Activated naive CD8-positive, alpha-beta T cell treated with anti-CD3 and anti-CD28 coated beads, Interleukin-2, amount 10 ng/mL, durations not matched to agents 7 days and 5 days (primary cell): ENCODE results near the gene LMTK2. TPM values are rescaled to one million over a fixed set of nuclear protein-coding genes. Genes with fewer than 3 reads are reported as not detected.
A peak's percentile ranks its signal among the peaks of the same experiment; 100 is the strongest.

Experiments
- ATAC-seq: fragments of 150-1000 bp; cut with Tn5 transposase; one replicate; pipeline ENCODE4 v1.10.0; 2021; ENCODE audit warnings: low read depth, moderate library complexity
- POLR2A ChIA-PET: fragments of 350-600 bp; sonication (Branson Sonifier 250); formaldehyde crosslinking; loops from one replicate; lab custom pipeline; 2021; ENCODE audit warnings: antibody characterized with exemption; lab: Charles Lee
- DNase-seq: peaks from one replicate; pipeline ENCODE4 v3.0.0; 2021
- H3K27ac Mint-ChIP-seq: one replicate; pipeline ENCODE4 v1.8.0; 2022; ENCODE audit warnings: mild to moderate bottlenecking, mixed read lengths
- H3K27me3 Mint-ChIP-seq: one replicate; pipeline ENCODE4 v1.8.0; 2022; ENCODE audit warnings: mild to moderate bottlenecking, moderate library complexity, mixed read lengths
- H3K36me3 Mint-ChIP-seq: one replicate; pipeline ENCODE4 v1.8.0; 2021; ENCODE audit warnings: mild to moderate bottlenecking, mixed read lengths
- H3K4me1 Mint-ChIP-seq: one replicate; pipeline ENCODE4 v1.8.0; 2021; ENCODE audit warnings: mixed read lengths
- H3K4me3 Mint-ChIP-seq: one replicate; pipeline ENCODE4 v1.8.0; 2022; ENCODE audit warnings: mild to moderate bottlenecking, moderate library complexity, mixed read lengths
- H3K9me3 Mint-ChIP-seq: one replicate; pipeline ENCODE4 v1.8.0; 2021; ENCODE audit warnings: mixed read lengths
- total RNA-seq, 2 experiments: library from RNA; stranded (reverse); gene quantifications; one replicate each; pipeline ENCODE4 v1.2.3, GENCODE V29; 2021

Gene LMTK2
- total RNA-seq, 2 experiments from 2014 or later, result 13.1 to 13.5 TPM

DNA sequence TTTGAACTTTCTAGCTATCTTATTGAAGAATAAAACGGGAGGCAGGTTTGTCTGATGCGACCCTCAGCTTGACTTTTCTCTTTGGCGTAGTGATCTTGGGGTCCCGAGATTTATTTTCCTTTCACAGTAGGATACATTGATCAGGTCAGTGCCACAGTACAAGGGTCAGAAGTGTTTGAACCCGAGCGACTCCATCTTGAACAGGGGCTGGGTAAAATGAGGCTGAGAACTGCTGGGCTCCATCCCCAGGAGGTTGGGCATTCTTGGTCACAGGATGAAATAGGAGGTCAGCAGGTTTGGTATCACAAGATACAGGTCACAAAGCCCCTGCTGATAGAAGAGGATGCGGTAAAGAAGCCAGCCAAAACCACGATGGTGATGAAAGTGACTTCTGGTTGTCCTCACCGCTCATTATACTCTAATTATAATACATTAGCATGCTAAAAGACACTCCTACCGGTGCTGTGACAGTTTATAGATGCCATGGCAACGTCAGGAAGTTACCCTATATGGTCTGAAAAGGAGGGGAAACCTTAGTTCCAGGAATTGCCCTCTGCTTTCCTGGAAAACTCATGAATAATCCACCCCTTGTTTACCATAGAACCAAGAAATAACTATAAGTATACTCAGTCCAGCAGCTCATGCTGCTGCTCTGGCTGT lies 148.4 kb downstream of the LMTK2 start:
- Mint-ChIP-seq H3K4me3 (peak overlapping the region; percentile 35), H3K9me3 (peaks cover 2% of the 10 kb centered on the region), H3K4me1 (peaks cover 36% of the 10 kb centered on the region), H3K27me3 (no peaks in the 10 kb centered on the region), H3K36me3 (peaks cover 29% of the 10 kb centered on the region), H3K27ac (peak overlapping the region; percentile 58)
- DNase-seq (no peak), ATAC-seq (no peak)
- POLR2A ChIA-PET, result no interaction called here

DNA sequence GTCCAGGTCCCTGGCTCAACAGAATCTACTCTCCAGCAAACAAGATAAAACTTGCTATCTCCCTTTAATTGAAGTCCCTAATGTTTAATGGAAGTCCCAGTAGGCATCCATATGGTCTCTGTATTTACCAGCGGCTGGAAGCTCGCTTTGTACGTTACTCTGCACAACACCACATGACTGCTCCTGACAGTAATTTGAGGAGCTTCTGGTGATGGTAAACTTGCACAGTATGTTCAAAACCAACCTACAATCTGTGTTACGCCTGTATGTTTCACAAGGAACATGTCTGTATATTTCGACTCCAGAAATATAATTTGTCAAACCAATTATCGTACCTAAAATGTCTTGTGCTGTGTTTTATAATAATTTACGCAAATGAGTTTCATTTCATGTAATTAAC lies 149.8 kb downstream of the LMTK2 start:
- H3K27me3 Mint-ChIP-seq, result no peaks in the 10 kb centered on the region
- no peak overlapping the region for H3K4me3 Mint-ChIP-seq
- H3K36me3 Mint-ChIP-seq, result peaks cover 36% of the 10 kb centered on the region
- peak overlapping the region; percentile 51 for H3K27ac Mint-ChIP-seq
- POLR2A ChIA-PET, result no interaction called here
- DNase-seq (no peak), ATAC-seq (no peak)
- peaks cover 2% of the 10 kb centered on the region for H3K9me3 Mint-ChIP-seq
- H3K4me1 Mint-ChIP-seq, result peaks cover 28% of the 10 kb centered on the region

DNA sequence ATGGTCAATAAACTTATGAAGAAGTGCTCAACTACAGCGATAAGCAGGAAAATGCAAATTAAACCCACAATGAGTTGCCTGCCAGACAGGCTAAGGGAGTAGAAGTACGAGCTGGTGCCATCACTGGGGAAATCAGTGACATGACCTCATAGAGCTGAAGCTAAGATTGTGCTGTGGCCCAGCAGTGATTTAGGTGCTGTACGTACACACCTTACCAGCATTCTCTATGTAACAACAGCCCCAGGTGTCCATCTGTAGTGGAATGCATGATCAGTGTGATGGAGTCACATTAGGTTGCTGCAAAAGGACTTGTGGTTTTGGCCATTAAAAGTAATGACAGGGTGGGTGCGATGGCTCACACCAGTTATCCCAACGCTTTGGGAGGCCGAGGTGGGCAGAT lies 151.0 kb downstream of the LMTK2 start:
- ATAC-seq (no peak), DNase-seq (no peak)
- POLR2A ChIA-PET, result no interaction called here
- H3K27ac Mint-ChIP-seq, result no peak overlapping the region
- H3K9me3 Mint-ChIP-seq, result peaks cover 2% of the 10 kb centered on the region
- H3K4me1 Mint-ChIP-seq, result peaks cover 24% of the 10 kb centered on the region
- no peaks in the 10 kb centered on the region for H3K27me3 Mint-ChIP-seq
- no peak overlapping the region for H3K4me3 Mint-ChIP-seq
- H3K36me3 Mint-ChIP-seq, result peaks cover 42% of the 10 kb centered on the region

Other genes starting within 250 kb of the LMTK2 start
- gene ASNS, start 234.5 kb upstream of the LMTK2 start, total RNA-seq, result 10 to 100 TPM; 40.0 to 42.6 TPM
- not detected for gene OCM2, start 116.7 kb upstream of the LMTK2 start, total RNA-seq
- gene BHLHA15, start 104.6 kb downstream of the LMTK2 start, total RNA-seq, result not detected
- gene TECPR1, start 145.4 kb downstream of the LMTK2 start, total RNA-seq, result 10 to 100 TPM; 78.9 to 80.2 TPM
- gene BRI3, start 174.8 kb downstream of the LMTK2 start, total RNA-seq, result 10 to 100 TPM; 53.6 to 55.3 TPM